GM20000 (cell line): ENCODE results near the gene INIP.

ENCODE experiments used
- DNase-seq: peaks from one replicate; pipeline ENCODE4 v3.0.0; 2012; ENCODE audit warnings: low spot score
- CTCF ChIP-seq: IDR thresholded peaks from 2 replicates; pipeline ENCODE4 v1.5.1; 2012; ENCODE audit warnings: mild to moderate bottlenecking, control low read depth; ENCODE audit errors: extremely low read depth, missing control alignments

INIP gene

DNA sequence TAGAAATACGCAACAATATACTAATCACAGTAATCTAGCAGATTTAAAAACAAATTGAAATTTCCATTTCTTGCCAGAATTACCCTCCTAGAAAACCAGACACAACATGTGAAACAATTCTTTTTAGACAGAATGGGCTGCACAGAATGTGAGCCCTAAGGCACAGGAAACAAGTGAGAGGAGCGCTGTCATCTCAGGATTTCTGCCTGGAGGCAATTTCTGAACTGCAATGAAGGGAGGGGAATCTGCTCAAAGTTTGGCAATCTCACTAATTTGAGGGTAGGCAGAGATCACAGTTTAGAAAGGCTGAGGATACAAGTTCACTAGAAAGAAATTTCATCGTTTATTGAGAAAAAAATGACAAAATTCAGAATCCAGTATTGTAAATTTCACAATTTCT lies 70.3 kb downstream of the INIP start:
- DNase-seq = no peak
- TF ChIP-seq CTCF = no peak

GRCh38 chr9:112642126-112642525 lies 75.8 kb downstream of the INIP start:
- no peak for TF ChIP-seq CTCF
- no peak for DNase-seq

DNA sequence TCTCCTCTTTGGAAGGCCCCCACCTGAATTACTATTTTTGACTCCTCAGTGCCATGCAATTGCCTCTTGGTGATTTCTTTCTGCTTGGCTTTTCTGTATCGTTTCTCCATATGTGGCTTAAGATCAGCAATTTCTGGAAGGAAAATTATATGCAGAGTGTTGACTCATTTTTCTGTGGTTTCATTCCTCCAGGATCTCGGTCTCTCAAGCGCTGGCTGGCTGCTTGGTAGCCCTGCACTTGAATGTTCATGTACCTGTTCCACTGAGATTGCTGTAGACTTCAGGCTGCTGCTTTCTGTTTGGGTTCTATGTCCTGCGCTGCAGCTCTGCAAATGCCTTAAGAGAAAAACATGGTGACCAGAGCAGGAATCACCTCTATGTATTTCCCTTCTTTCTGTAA lies 77.6 kb downstream of the INIP start:
- no peak for TF ChIP-seq CTCF
- no peak for DNase-seq
